ENCODE results near the gene DPH1.
"Not testable (repeated sequence)": the region's sequence is repeated elsewhere in the genome, so short reads cannot be mapped to it uniquely, and the experiment has no call there.

DPH1 gene

GRCh38 chr17:2029911-2030778 is at the start of gene DPH1:
Gene DPH1 (plus strand): TSS chr17:2030153. CDS start chr17:2030170, 17 bp downstream.
- peak; percentile 85 for DNase-seq (ENCODE audit: low read depth)

DNA sequence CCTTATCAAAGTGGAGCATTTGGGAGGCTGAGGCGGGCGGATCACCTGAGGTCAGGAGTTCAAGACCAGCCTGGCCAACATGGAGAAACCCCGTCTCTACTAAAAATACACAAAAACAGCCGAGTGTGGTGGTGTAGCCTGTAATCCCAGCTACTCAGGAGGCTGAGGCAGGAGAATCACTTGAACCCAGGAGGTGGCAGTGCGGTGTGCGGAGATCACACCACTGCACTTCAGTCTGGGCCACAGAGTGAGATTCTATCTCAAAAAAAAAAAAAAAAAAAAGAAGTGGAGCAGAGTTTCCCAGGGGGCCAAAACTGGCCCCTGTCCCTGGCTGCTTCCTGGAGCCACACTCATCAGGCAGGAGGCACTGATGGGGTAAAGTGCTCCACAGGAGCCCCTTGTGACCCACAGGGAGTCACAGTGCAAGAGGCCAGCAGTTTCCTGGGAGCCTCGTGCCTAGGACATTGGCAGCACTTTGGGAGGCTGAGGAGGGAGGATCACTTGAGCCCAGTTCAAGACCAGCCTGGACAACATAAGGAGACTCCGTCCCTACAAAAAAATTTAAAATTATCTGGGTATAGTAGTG is 49.2 kb upstream of the DPH1 start:
- no peak for DNase-seq (ENCODE audit: low read depth)

- not testable (repeated sequence) for DNase-seq (ENCODE audit: low read depth)
These were observed 47.1 kb upstream of the DPH1 start for GRCh38 chr17:1982793-1983366.

DNA sequence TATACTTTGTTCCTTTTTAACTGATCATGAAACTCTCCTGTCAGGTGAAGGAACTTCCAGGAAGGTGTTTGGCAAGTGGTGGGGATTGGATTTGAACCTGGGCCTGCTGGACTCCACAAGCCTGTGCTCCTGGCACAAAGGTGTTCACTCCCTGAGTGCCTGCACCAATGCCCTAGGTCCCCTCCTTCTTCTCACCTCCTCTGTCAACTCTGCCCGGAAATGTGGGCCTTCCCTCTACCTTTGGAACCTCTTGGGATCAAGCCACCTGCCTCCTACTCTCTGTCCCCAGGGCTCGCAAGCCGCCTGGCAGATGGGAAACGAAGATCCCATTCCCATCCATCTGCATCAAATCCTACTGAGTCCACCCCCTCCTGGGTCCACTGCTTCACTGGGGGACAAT is 44.9 kb upstream of the DPH1 start:
- DNase-seq (ENCODE audit: low read depth) = no peak

GRCh38 chr17:1985686-1986085 is 44.3 kb upstream of the DPH1 start:
- no peak for DNase-seq (ENCODE audit: low read depth)

DNA sequence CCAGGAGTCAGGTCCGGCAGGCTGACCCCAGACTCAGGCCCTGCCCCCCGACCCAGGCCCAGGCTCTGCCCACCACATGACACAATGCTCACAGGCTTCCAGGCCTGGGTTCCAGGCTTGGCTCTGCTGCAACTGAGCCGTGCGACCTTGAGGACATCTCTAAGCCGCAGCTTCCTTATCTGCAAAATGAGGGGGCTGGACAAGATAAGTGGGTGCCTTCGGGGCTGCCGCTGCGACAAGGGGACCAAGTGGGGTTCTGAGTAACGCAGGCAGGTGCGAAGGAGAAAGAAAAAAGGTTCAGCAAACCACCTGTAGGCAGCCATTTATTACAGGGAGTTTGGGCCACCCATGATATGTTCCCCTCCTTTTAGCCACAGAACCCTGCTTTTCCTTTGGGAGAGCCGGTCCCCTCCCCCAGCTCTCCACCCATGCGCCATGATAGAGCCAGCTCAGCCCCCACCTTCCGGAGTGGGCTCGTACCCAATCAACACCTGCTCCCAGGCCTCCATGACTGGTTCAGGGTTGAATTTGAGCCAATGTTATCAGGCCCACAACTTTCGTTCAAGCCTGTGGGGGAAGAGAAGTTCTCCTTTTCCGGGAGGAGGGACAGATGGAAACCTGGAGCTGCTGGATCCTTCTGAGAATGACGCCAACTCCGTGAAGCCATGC is 43.0 kb upstream of the DPH1 start:
- DNase-seq (ENCODE audit: low read depth) = no peak

DNA sequence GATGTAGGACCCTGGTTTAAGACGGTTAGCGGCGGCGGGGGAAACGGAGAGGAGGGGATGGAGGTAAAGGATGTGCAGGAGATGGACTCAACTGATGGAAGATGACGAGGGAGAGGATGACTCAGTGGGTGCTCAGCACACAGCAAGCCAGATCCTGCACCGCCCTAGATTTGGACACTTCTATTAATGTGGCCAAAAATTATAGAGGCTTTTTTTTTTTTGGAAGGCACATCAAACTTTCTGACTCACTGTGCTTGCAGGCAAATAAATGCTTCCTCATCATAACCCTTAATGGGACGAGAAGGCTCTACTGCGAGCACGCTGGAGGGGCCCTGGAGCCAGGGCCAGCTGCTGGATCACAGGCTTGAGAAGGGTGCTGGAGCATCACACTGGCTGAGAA is 40.8 kb upstream of the DPH1 start:
- DNase-seq (ENCODE audit: low read depth) = no peak

- no peak for DNase-seq (ENCODE audit: low read depth)
These were observed 37.4 kb upstream of the DPH1 start for GRCh38 chr17:1992541-1992940.

GRCh38 chr17:1994707-1995106 is 35.2 kb upstream of the DPH1 start:
- no peak for DNase-seq (ENCODE audit: low read depth)

DNA sequence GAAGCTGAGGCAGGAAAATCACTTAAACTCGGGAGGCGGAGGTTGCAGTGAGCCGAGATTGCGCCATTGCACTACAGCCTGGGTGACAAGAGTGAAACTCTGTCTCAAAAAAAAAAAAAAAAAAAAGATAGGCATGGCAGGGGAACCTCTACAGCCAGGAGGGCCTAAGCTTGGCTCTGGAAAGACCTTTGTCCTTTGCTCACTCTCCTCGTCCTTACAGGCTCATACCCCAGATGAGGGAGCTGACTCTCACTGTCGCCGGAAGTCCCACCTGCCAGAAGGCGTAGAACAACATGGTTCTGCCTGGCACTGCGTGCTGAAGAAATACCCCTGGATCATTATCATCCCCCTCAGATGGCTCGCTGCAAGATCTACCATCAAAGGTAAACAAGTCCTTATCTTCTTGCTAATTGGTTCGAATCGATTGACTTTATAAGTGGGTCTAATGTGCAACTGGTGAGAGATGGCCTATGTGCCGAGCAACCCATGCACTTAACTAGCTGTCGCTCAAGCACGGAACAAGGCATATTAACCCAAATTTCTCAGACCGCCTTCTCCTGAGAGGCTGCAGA is 34.5 kb upstream of the DPH1 start:
- no peak for DNase-seq (ENCODE audit: low read depth)

DNA sequence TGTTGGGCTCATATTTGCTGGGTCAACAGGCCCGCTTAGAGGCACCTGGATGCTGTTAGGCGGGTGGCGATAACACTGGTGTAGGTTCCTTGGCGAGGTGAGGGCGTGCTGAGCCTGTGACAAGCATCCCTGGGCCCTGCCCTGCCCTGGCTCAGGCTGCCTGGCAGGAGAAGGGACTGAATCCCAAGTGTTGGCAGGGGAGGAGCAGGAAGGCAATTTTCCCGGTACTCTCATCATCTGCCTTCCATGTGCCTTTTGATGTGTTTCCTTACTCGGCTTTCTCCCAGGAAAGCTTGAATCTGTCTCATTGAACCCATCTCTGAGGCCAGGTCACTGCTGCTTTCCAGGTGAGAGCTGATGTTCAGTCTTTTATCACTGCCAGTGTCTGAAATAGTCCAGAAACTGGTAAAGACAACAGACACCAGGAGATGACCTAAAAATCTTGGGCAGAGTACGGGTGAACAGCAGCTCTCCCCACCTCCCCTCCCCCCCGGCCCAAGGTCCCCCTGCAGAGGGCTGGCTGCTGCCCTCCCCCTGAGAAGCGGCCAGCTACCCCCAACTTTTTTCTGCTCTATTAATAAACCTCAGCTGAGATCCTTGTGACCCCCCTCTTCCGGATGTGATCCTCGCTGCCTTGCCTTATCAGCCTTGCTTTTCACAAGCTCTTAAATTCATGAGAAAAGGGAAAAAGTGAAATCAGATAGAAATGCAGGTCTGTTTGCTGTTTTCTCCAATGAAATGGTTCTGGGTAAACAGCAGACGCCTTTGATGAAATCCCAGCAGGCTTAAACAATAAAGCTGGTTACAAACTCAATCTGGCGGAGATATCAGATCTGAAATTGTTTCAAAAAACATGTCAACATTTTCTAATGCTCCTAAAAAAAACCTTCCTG is 33.8 kb upstream of the DPH1 start:
- DNase-seq (ENCODE audit: low read depth) = no peak

GRCh38 chr17:1996800-1997288 is 33.1 kb upstream of the DPH1 start:
- DNase-seq (ENCODE audit: low read depth) = no peak

- DNase-seq (ENCODE audit: low read depth) = no peak
These were observed 32.5 kb upstream of the DPH1 start for GRCh38 chr17:1997289-1997926.

GRCh38 chr17:1997927-1998742 is 31.8 kb upstream of the DPH1 start:
- DNase-seq (ENCODE audit: low read depth) = no peak

GRCh38 chr17:1999557-2000251 is 30.2 kb upstream of the DPH1 start:
- DNase-seq (ENCODE audit: low read depth) = no peak

DNA sequence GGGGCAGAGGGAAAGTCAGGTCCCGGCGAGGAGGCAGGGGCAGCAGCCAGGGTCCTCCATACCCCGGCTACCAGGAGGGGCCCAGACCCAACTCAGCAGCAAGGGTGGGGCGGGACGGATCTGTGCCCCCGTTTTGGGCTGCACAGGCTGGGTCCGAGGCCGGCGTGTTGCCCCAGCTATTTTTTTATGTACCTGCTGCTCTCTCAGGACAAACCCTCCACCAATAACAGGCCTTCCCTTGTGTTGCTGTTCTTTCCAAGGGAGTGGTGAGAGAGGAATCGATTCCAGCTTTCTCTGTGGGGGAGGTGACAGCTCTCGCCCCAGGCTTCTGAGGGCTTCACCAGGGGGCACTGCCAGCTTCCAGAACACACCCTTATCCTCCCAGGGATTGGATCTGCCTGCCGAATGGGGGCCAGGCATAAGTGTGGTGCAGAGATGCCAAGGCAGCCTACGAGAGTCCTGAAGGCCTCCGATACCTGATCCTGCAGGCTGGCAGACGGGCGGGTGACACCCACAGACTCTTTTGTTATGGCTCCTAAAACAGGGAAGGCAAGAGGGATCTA is 27.1 kb upstream of the DPH1 start:
- DNase-seq (ENCODE audit: low read depth) = no peak

DNA sequence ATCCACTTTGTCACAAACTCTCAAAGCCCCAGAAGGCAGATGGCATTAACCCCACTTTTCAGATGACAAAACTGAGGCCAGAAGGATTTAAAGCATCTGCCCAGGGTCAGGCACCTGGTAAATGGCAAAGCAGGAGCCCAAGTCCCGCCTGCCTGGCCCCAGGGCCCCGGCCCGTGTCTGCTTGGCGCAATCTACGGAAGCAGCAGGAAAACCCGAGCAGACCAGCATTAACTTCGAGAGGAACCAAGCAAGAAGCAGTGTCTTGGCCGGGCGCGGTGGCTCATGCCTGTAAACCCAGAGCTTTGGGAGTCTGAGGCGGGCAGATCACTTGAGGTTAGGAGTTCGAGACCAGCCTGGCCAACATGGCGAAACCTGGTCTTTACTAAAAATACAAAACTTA is 26.4 kb upstream of the DPH1 start:
- no peak for DNase-seq (ENCODE audit: low read depth)

GRCh38 chr17:2004435-2004952 is 25.5 kb upstream of the DPH1 start:
- no peak for DNase-seq (ENCODE audit: low read depth)
